ENCODE data around the gene SPECC1L. TPM values are rescaled to one million over a fixed set of nuclear protein-coding genes. Genes with fewer than 3 reads are reported as not detected.

The SPECC1L gene
- total RNA-seq, 1 experiment from 2014 or later = 40.8 TPM

- ChIA-PET RAD21 (ENCODE audit: low non-redundant PET in 1 of 2, low total read pairs in 2 of 2, uncharacterized antibody in 2 of 2, unreplicated experiment in 2 of 2) (no interaction called here), CTCF (no interaction called here), POLR2A (no interaction called here)
- no peaks in the 10 kb centered on the region for H3K4me1 ChIP-seq (ENCODE audit: control insufficient read depth in 1 of 2, insufficient read depth in 2 of 2, low read length in 2 of 2)
- H3K9me2 ChIP-seq (ENCODE audit: insufficient read depth) = no peaks in the 10 kb centered on the region
- TF ChIP-seq CEBPB (IDR thresholded peaks at IDR 0.05; ENCODE audit: low read depth) (no peak), MAX (IDR thresholded peaks at IDR 0.05) (no peak), ZNF274 (IDR thresholded peaks at IDR 0.05; ENCODE audit: low read depth, low read length) (no peak), JUND (IDR thresholded peaks at IDR 0.05) (no peak), SRF (IDR thresholded peaks at IDR 0.05; ENCODE audit: low read depth) (no peak), TCF7L2 (IDR thresholded peaks at IDR 0.05; ENCODE audit: borderline replicate concordance, extremely low read depth, insufficient read depth, insufficient read length) (no peak), FOSL1 (IDR thresholded peaks at IDR 0.05; ENCODE audit: low read depth) (no peak), ZFX (IDR thresholded peaks at IDR 0.05) (no peak), ELF1 (IDR thresholded peaks at IDR 0.05; ENCODE audit: borderline replicate concordance, low read depth) (no peak)
- no peaks in the 10 kb centered on the region for H4K20me1 ChIP-seq (ENCODE audit: insufficient read depth)
- no peaks in the 10 kb centered on the region for H3K9me3 ChIP-seq (ENCODE audit: control insufficient read depth in 1 of 2, insufficient read depth in 1 of 2, low read depth in 1 of 2, low read length in 2 of 2)
- intact Hi-C loops (cut with micrococcal nuclease) = no loop called here
- H3K4me2 ChIP-seq (ENCODE audit: low read length) = no peak overlapping the region
- H3K9ac ChIP-seq (ENCODE audit: low read length) = no peak overlapping the region
- 0 out of 2 replicates have a peak, but pooled peaks cover 3% of the 10 kb centered on the region for H3K79me2 ChIP-seq (ENCODE audit: insufficient read depth, low read length)
- DNase-seq (ENCODE audit: low read depth, low spot score) = no peak
- no TSS peak for BruUV-seq (replicated peaks)
- no peak overlapping the region for H3K4me3 ChIP-seq (replicated peaks in 1 of 2; ENCODE audit: low read depth in 1 of 2, low read length in 2 of 2)
- no peaks in the 10 kb centered on the region for H3K27me3 ChIP-seq (ENCODE audit: insufficient read depth, low read length)
- peaks cover 35 to 44% of the 10 kb centered on the region in 2 experiments for H3K36me3 ChIP-seq (ENCODE audit: control insufficient read depth in 1 of 2, insufficient read depth in 2 of 2, low read length in 2 of 2)
- ATAC-seq = no peak
- H3K27ac ChIP-seq (ENCODE audit: low read depth, low read length) = no peak overlapping the region
- H2AFZ ChIP-seq (ENCODE audit: low read depth, low read length, poor library complexity, severe bottlenecking) = no peak overlapping the region
Measured at GRCh38 chr22:24370401-24370800, 99.8 kb downstream of the SPECC1L start.

GRCh38 chr22:24376002-24376401, 105.4 kb downstream of the SPECC1L start:
- CTCF ChIA-PET = no interaction called here
- H4K20me1 ChIP-seq (ENCODE audit: insufficient read depth) = no peaks in the 10 kb centered on the region
- BruUV-seq (replicated peaks) = no TSS peak
- H3K27ac ChIP-seq (ENCODE audit: low read depth, low read length) = no peak overlapping the region
- no peaks in the 10 kb centered on the region for H3K9me2 ChIP-seq (ENCODE audit: insufficient read depth)
- peaks cover 18 to 20% of the 10 kb centered on the region in 2 experiments for H3K36me3 ChIP-seq (ENCODE audit: control insufficient read depth in 1 of 2, insufficient read depth in 2 of 2, low read length in 2 of 2)
- no peak overlapping the region for H3K4me3 ChIP-seq (replicated peaks in 1 of 2; ENCODE audit: low read depth in 1 of 2, low read length in 2 of 2)
- TF ChIP-seq RAD21 (IDR thresholded peaks at IDR 0.05; ENCODE audit: low read depth) = no peak
- TF ChIP-seq ZBTB33 (IDR thresholded peaks at IDR 0.05; ENCODE audit: extremely low read depth, insufficient replicate concordance, low read length) = no peak
- TF ChIP-seq ATF3 (IDR thresholded peaks at IDR 0.05) = no peak
- no peak overlapping the region for H2AFZ ChIP-seq (ENCODE audit: low read depth, low read length, poor library complexity, severe bottlenecking)
- RAD21 ChIA-PET (ENCODE audit: low non-redundant PET in 1 of 2, low total read pairs in 2 of 2, uncharacterized antibody in 2 of 2, unreplicated experiment in 2 of 2) = no interaction called here
- no peaks in the 10 kb centered on the region for H3K79me2 ChIP-seq (ENCODE audit: insufficient read depth, low read length)
- no peak overlapping the region for H3K4me2 ChIP-seq (ENCODE audit: low read length)
- no peak overlapping the region for H3K9ac ChIP-seq (ENCODE audit: low read length)
- no peaks in the 10 kb centered on the region for H3K9me3 ChIP-seq (ENCODE audit: control insufficient read depth in 1 of 2, insufficient read depth in 1 of 2, low read depth in 1 of 2, low read length in 2 of 2)
- intact Hi-C loops (cut with micrococcal nuclease) = no loop called here
- no peak for ATAC-seq
- POLR2A ChIA-PET = no interaction called here
- DNase-seq (ENCODE audit: low read depth, low spot score) = no peak
- H3K27me3 ChIP-seq (ENCODE audit: insufficient read depth, low read length) = no peaks in the 10 kb centered on the region
- no peaks in the 10 kb centered on the region for H3K4me1 ChIP-seq (ENCODE audit: control insufficient read depth in 1 of 2, insufficient read depth in 2 of 2, low read length in 2 of 2)
